HuH-7 (cell line): ENCODE results near the gene OPN1LW.
A peak's percentile ranks its signal among the peaks of the same experiment; 100 is the strongest.
"Not testable (repeated sequence)": the region's sequence is repeated elsewhere in the genome, so short reads cannot be mapped to it uniquely, and the experiment has no call there.

Experiments
- DNase-seq: peaks from one replicate; pipeline ENCODE4 v3.0.0; 2011; ENCODE audit warnings: low spot score

Gene OPN1LW

DNA sequence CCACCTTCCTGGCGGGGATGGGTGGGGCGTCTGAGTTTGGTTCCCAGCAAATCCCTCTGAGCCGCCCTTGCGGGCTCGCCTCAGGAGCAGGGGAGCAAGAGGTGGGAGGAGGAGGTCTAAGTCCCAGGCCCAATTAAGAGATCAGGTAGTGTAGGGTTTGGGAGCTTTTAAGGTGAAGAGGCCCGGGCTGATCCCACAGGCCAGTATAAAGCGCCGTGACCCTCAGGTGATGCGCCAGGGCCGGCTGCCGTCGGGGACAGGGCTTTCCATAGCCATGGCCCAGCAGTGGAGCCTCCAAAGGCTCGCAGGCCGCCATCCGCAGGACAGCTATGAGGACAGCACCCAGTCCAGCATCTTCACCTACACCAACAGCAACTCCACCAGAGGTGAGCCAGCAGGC, at the start of gene OPN1LW:
TSS of gene OPN1LW (plus strand) at position 234 of the 400 bp plus-strand sequence. CDS start at position 275, 41 bp downstream.
- DNase-seq = not testable (repeated sequence)

DNA sequence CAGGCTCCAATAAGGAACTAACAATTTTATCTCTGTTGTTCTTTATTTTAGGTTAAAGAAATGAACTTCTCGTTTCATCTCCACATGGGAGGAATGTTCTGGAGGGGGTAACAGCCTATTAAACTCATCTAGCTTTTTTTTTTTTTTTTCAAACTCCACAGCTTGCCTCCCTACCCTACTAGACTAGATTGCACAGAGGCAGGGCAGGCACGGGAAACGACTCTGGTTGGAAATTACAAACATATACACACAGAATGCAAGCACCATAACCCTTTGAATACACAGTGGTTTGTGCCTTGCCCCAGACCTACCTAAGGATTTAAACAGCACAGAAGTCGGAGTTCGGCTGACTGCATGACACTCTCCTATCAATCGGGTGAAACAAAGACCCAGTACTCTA, 49.2 kb upstream of the OPN1LW start:
- DNase-seq = no peak

DNA sequence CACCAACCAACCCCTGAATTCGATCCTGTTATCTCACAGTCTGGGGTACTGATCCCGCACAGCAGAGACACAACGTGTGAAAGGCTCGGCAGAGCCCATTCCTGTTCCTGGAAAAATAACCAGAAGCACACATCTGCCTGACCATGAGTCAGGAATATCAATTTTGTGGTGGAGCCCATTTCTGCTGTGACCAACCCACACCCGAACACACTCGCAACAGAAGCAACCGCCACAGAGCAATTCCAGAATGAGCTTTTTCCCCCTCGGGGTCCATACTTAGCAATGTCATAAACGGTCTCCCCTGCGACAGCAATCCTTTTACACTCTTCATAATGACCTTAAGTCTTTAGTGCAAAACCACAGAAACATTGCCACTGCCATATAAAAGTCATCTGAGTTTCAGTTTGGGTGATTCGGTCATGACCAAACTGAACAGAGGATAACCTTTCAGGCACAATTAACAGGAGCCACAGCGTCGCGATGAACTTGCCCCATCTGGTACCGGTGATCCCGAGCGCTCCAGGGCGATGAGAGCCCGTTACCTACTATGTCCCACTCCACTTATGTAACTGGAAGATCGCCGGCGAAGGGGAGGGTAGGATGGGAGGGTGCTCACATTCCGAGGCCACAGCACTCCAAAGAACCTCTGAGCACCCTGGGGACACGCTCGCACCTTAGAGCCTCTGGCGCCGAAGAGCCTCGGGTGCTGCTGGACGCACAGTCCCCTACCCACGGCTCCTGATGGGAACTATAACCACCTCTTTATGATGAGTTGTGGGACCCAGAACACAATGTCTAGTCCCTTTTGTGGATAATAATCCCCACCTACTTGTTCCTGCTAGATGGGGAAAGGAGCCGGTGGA, 47.7 kb upstream of the OPN1LW start:
- DNase-seq = no peak

DNA sequence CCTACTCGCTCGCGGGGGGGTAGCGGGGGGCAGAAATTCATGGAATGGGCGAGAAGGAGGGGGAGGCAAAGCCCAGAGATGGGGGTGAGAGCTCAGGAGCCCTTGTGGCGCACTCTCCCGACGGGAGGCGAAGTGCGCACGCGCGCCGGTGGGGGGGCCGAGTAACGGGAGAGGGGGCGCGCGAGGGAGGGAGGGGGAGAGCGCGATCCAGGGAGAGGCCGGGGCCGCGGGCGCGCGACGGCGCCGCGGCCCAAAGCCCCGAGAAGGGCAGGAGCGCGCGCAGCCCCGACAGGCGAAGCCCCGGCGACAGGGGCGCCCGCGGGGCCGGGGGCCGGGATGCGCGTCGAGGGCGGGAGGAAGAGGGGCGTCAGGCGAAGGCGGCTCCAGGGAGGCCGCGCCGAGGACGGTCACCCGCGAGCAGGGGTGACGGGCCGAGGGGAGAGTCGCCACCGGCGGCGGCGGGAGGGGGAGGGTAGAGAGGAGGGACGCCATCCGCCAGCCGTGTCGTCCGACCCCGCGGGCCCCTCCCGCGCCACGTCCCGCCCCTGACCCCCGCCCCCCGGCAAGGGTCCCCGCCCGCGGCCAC, 46.9 kb upstream of the OPN1LW start:
- DNase-seq = peak; percentile 73

DNA sequence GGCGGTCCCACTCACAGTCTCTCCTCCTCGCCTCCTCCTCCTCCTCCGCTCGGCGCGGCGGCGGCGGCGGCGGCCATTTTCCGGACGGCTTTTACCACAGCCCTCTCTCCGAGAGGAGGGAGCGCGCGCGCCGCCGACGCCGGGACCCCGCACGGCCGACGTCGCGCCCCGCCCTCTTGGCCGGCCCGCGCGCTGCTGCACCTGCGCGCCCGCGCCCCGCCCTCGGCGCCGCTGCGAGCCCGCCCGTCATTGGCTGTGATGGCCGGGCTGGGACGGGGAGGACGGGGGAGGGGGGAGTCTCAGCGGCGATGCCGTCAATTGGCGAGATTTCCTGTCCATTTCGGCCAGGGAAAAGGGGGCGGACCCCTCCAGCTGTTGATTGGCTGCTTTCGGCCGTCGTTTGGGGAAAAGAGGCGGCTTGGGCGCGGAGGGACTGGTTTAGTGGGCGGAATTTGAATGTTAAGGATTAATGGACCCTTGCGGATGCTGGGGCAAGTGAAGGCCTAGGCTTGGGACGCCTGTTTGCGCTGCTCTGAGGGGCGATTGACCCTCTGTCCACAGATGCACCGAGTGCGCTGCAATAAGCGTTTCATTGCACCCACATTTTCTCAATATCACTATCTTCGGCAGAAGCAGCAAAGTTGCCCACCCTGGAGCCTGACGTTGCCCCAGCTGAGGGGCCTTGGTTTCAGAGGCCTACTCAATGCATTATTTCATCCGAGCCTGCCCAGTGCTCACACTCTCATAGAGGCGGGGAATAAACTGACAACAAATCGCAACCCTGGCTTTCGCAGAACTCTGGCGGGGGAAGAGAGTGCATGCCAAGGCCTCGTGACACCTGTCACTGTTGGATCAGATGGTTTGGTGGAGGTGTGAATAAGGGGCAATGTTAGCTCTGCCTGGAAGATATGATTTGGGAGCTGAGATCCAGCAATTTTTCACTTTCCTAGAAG, 46.2 kb upstream of the OPN1LW start, which contains the start of gene MECP2:
TSS of gene MECP2 (minus strand) at position 129 of the 953 bp plus-strand sequence.
- DNase-seq = peak; percentile 92

DNA sequence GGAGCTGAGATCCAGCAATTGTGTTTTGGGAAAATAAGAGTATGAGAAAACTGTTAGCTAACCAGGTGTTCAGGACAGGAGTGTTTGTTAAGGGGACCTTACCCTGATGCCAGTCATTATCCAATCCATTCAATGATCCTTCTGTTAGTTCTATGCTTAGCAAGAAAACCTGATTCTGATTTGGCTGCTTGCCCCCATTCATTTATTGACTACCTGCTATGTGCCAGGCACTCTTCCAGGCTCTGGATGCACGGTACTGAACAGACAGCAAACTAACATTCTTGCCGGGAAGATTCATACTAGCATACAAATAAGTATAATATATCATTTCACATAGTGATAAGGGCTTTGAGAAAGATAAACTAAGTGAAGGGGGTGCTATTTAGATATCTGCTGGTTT, 45.5 kb upstream of the OPN1LW start:
- no peak for DNase-seq

DNA sequence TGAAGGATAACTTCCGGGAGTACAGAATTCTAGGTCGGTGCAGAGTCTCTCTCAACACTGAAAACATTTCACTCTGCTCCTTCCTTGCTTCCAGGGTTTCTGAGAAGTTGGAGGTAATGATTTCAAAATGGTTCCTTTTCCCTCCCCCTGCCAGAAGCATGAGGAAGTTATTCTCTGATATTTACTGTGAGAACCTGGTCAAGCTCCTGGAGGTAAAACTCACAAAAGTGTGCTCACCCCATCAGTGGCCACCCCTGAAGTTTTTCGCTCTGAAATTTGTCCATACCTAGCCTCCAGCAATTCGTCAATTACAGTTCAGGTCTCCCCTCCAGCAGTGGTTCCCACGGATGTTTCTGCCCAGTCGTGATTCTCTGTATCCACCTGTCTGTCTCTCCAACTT, 30.3 kb upstream of the OPN1LW start:
- DNase-seq = no peak

DNA sequence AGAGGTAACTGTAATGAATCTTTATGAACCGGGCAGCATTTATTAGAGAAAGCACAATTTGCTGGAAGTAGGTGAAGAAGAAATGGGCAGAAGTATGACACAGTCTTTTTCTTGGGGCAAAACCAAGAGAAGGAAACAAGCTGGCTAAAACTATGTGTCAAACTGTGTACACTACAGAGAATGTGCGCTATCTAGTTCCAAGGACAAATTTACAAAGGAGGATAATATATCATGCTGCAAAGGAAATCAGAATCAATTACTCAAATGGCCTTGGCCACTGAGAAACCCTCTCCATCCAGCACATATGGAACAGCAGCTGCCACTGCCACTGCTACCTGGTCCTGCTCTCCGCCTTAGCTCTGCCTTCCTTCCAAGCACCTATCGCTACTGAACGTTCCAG, 29.4 kb upstream of the OPN1LW start:
- no peak for DNase-seq

DNA sequence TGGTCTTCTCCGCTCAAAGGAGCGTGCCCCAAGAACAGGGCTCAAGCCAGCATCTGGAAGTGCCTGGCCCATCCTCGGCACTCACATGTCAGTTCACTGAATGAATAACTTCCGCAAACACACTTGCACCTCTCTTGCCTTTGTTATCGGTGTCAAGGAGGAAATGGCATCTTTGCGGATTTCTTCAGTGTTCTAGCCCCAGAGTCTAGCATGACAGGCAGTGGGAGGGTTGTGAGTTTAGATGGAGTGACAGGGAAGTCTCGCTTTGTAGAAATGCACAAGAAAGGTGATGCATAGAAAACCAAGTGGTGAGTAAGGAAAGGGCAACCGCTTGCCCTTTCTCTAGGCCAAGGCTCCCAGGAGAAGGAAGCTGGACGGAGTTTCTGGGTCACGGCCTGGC, 29.0 kb upstream of the OPN1LW start:
- no peak for DNase-seq

DNA sequence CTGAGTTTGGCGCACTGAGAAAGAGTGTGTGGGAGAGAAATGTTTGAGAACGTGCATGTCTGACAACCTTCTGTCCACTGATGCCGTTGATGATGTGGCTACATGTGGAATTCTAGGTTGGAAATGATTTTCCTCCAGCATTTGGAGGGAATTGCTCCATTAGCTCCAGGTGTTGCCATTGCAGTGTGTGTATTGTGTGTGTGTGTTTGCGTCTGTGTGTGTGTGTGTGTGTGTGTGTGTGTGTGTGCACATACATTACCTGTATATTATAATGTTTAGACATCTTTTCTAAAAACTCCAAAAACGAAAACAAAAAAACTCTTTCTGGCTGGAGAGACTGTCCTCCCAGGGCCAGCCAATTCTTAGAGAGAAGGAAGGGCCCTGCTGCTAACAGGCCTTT, 28.3 kb upstream of the OPN1LW start:
- no peak for DNase-seq

DNA sequence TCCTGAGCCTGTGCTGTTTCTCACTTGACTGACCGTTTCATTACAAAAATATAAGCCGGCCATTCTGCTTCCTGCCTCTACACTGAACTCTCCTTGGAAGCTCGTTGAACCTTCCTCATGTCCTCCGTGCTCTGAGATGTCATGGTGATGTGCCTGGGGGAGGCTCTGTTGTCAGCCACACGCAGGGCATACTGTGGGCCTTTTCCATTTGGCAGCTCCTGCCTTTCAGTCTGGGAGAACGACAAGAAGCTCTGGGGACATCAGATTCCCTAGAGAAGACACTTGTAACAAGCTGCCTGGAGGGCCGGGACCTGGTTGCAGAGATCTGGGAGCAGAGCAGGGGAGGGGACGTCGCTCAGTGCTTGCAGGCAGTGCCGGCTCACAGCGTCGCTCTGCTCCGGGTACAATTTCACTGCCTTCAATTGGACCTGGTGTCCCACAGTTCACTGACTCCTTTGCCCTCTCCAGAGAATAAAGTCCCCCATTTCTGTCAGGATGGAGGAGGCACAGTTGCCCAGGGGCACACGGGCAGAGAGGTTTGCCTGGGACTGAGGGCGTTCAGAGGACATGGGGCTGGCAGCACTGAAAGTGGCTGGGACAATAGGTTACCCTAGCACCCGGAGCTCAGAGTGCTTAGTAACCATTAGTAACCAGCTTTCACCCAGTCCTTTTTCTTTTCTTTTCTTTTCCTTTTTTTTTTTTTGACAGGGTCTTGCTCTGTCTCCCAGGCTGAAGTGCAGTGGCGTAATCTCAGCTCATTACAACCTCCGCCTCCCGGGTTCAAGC, 27.4 kb upstream of the OPN1LW start:
- no peak for DNase-seq

DNA sequence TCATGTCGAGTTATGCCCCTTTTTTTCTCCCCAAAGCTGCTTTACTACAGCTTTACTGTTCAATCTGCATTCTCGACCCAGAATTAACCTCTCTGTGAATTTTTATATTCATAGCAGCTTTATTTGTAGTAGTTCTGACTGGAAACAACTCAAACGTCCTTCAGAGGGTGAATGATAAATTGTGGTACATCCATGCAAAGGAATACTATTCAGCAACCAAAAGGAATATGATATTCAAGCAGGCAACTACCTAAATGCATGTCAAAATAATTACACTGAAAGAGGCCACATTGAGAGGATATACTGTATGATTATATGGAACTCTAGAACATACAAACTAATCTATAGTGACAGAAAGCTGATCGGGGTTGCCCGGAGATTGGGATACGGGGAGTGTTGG, 26.5 kb upstream of the OPN1LW start:
- no peak for DNase-seq

DNA sequence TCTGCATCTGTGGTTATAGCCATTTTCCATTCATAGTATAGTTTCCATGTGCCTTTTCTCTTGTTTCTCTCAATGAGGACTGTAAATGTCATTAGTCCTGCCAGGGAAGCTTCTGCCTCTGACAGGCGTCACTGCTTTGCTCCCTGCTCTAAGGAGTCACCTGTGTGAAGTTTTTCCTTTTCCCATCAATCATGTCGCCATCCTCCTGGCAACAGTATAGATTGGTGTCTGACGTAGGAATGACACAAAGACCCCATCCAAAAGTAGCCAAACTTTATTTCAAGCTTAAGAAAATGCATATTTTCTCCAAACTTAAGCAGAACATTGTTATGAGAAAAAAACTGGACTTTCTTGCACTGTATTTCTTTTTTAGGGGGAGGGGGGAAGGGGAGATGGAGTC, 23.5 kb upstream of the OPN1LW start:
- no peak for DNase-seq

DNA sequence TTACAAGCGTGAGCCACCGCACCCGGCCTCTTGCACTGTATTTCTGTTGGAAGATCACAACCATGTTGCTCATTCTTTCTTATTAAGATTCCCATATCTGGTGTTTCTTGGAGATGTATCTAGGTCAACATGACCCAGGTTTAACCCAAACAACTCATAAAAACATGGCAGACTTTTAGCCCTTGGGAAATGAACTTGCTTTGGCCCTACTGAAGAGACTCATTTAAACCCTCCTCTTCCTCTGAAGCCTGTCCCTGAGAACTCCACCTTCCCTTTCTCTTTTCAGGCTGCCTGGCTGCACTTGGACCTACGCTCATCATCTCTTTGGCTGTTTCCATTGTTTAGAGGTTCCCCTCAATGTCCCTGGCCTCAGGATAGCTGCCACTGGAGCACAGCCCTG, 22.8 kb upstream of the OPN1LW start:
- no peak for DNase-seq

DNA sequence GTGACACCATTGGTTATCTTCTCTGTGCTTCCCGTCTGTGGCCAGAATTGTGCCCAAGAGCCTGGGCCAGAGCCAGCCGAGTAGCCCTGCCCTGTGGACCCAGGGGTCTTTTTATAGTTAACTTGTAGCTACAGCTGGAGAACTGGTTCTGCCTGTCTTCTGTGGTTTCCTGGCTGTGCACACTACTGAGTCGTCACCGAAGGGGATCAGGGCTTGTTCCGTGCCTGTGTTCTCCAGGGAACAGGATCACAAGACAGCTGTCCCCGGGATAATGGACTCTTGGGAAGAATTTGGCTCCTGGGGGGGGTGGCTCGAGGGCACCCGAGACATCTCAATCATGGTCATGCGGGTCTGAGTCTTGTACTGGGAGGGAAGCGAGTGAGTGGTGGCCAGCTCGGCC, 22.1 kb upstream of the OPN1LW start:
- DNase-seq = no peak

DNA sequence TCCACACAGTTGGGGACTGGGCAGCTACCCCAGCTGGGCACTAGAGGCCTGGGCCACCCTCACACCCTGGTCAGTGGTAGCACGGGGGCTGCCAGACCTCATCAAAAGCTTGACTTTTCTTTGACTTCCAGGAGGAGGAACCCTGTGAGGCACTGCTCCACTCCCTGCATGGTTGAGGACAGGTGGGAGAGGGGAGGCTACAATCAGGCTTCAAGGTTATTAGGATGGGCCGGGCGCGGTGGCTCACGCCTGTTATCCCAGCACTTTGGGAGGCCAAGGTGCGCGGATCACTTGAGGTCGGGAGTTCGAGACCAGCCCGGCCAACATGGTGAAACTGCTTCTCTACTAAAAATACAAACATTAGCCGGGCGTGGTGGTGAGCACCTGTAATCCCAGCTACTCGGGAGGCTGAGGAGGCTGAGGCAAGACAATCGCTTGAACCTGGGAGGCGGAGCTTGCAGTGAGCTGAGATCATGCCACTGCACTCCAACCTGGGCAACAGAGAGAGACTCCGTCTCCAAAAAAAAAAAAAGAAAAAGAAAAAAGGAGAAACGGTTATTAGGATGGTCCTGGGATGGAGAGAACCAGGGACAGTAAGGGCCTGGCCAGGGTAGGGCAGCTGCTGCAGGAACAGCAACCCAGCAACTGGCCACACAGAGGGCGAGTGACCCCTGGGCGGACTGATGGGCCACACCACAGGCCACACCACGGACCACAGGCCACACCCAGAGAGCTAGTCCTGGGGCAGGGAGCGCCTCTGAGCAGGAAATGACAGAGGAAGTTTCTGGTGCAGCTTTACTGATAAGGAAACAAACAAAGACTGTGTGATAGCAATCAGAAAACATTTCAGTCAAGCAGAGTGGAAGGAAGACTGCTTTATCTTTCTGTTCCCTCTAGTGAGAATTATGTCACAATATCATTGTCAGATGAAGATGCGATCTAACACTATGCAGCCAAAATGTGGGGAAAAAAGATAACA, 20.5 kb upstream of the OPN1LW start:
- peak; percentile 36 for DNase-seq

DNA sequence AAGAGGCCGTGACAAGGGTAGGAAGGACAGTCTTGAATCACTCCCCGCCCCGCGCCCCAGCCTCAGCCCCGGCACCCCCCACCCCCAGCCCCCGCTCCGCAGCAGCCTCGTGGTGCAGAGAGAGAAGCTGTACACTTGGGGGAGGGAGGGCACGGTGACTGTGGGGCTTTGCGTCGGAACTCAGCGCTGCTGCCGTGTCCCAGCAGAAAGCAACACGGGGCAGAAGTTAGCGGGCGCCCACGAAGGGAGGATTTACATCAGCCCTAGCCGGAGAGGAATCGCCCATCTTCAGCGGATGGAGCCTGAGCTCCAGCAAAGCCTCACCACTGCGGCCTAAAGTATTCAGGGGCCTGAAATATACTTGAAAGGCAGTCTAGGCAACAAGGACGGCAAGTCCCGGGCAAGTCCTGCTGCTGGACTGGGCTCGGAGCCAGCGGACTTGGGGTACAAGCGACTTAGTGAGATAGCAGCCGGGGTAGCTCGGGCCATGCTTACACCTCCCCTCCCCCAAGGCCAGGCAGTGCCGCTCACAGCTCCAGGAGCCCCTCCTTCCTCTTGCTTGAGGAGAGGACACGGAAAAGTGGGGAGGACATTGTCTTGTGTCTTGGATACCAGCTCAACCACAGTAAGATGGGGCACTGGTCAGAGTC, 18.5 kb upstream of the OPN1LW start:
- no peak for DNase-seq

DNA sequence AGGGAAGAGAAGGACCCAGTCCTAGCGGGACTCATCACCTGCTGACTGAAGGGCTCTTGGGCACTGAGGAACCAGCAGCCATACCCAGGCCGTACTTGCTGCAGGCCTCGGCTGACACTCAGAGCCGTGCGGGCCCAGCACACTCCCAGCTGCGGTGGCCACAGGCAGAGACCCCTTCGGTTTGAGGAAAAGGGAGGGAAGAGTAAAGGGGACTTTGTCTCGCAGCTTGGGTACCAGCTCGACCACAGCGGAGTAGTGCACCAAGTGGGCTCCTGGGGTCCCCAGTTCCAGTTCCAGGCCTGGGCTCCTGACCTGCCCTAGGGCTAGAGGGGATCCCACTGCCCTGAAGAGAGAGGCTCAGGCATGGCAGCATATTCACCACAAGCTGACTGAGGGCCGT, 17.9 kb upstream of the OPN1LW start:
- DNase-seq = no peak

DNA sequence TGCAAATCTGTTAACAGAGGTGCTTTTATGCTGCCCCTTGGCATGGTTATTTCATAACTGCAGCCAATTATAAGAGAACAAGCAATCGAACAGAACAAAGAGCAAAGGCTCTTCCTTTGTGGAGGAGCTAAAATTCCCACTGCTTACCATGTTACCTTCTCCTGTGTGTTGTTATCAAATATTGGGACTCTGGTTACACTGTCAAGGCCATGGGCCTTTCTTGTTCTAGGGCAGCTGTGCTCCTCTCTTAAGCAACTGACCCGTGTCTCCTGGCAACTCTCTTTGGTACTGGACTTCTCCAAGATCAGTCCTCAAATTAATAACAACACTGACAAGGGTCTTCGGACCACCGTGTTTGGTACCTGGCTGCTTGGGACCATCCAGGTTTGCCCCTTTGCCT, 12.1 kb upstream of the OPN1LW start:
- no peak for DNase-seq

DNA sequence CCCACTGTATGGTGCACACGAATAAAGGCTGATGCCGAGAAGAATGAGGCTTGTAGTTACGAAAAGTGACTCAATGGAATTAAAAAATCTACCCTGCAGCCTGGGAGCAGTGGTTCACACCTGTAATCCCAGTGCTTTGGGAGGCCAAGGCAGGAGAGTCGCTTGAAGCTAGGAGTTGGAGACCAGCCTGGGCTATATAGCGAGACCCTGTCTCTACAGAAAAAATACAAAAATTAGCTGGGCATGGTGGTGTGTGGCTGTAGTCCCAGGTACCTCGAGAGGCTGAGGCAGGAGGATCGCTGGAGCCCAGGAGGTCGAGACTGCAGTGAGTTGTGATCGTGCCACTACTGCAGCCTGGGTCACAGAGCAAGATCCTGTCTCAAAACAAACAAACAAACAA, 11.7 kb upstream of the OPN1LW start:
- no peak for DNase-seq
